Adipose tissue (tissue), 3 donors: ENCODE measurements around the gene ADPRHL1. TPM values are rescaled to one million over a fixed set of nuclear protein-coding genes. Genes with fewer than 3 reads are reported as not detected.
"Not testable (repeated sequence)": the region's sequence is repeated elsewhere in the genome, so short reads cannot be mapped to it uniquely, and the experiment has no call there.

ENCODE experiments used
- H3K27ac ChIP-seq: one replicate; pipeline ENCODE4 v1.5.1; 2013; ENCODE audit warnings: low read depth, low read length
- WGBS, 3 donors: extraction: QIAGEN DNeasy Blood & Tissue Kit; methylation state at CpG; one replicate each; pipeline ENCODE4 v1.1.7; 2013; 5-methylcytosine and 5-hydroxymethylcytosine counted together
- polyA plus RNA-seq, 3 donors: library from polyadenylated mRNA; stranded (reverse); fragments of 200-250 nt; gene quantifications; one replicate each; pipeline ENCODE4 v1.2.3, GENCODE V29; 2013
- donor health status: healthy with polysubstance abuse.
- donor health status: Bipolar disorder and iron deficiency.
- donor health status: healthy.

The ADPRHL1 gene
- polyA plus RNA-seq, 3 donors, result 0.90 to 3.8 (median 2.4) TPM

- WGBS, 3 donors, result 61 to 75% (median 64%) methylated on average over 16 to 19 of the region's 19 CpGs
- H3K27ac ChIP-seq, result no peak overlapping the region
Observed at GRCh38 chr13:113445791-113446487, 7.3 kb downstream of the ADPRHL1 start.

- WGBS, 3 donors, result 93 to 95% (median 95%) methylated on average over 15 of the region's 15 CpGs
- H3K27ac ChIP-seq, result no peak overlapping the region
Observed at GRCh38 chr13:113443991-113444390, 9.3 kb downstream of the ADPRHL1 start.

- WGBS, 3 donors, result 42 to 95% (median 93%) methylated on average over 1 of the region's 1 CpG
- H3K27ac ChIP-seq, result no peak overlapping the region
Observed at GRCh38 chr13:113442985-113443362, 10.3 kb downstream of the ADPRHL1 start.

- H3K27ac ChIP-seq, result no peak overlapping the region
- 64 to 94% (median 88%) methylated on average over 10 of the region's 10 CpGs for WGBS, 3 donors
Observed at GRCh38 chr13:113442354-113442984, 10.8 kb downstream of the ADPRHL1 start.

GRCh38 chr13:113441661-113442060 lies 11.6 kb downstream of the ADPRHL1 start:
- 96 to 98% (median 98%) methylated on average over 29 of the region's 29 CpGs for WGBS, 3 donors

GRCh38 chr13:113437408-113438010 lies 15.8 kb downstream of the ADPRHL1 start:
- H3K27ac ChIP-seq, result no peak overlapping the region
- 44 to 84% (median 73%) methylated on average over 17 of the region's 17 CpGs for WGBS, 3 donors

More at GRCh38 chr13:113441661-113442060, 11.6 kb downstream of the ADPRHL1 start:
- no peak overlapping the region for H3K27ac ChIP-seq

- WGBS, 3 donors, result 92 to 96% (median 93%) methylated on average over 10 to 15 of the region's 15 CpGs
- not testable (repeated sequence) for H3K27ac ChIP-seq
Observed at GRCh38 chr13:113436866-113437265, 16.4 kb downstream of the ADPRHL1 start.

- not testable (repeated sequence) for H3K27ac ChIP-seq
- 95 to 98% (median 95%) methylated on average over 12 to 15 of the region's 15 CpGs for WGBS, 3 donors
Observed at GRCh38 chr13:113435907-113436306, 17.4 kb downstream of the ADPRHL1 start.

GRCh38 chr13:113433391-113433916 lies 19.8 kb downstream of the ADPRHL1 start:
- H3K27ac ChIP-seq, result no peak overlapping the region
- 95% methylated on average over 17 to 21 of the region's 21 CpGs for WGBS, 3 donors

- no peak overlapping the region for H3K27ac ChIP-seq
- 89 to 91% (median 91%) methylated on average over 34 of the region's 34 CpGs for WGBS, 3 donors
Observed at GRCh38 chr13:113432506-113433270, 20.6 kb downstream of the ADPRHL1 start.

- H3K27ac ChIP-seq, result no peak overlapping the region
- WGBS, 3 donors, result 90 to 92% (median 91%) methylated on average over 22 of the region's 22 CpGs
Observed at GRCh38 chr13:113431171-113431570, 22.1 kb downstream of the ADPRHL1 start.

- H3K27ac ChIP-seq, result no peak overlapping the region
- 94 to 97% (median 96%) methylated on average over 21 to 23 of the region's 23 CpGs for WGBS, 3 donors
Observed at GRCh38 chr13:113430378-113431110, 22.7 kb downstream of the ADPRHL1 start.

GRCh38 chr13:113429608-113429985 lies 23.7 kb downstream of the ADPRHL1 start:
- H3K27ac ChIP-seq, result no peak overlapping the region
- 75 to 92% (median 77%) methylated on average over 16 of the region's 16 CpGs for WGBS, 3 donors

- no peak overlapping the region for H3K27ac ChIP-seq
- 94 to 95% (median 94%) methylated on average over 41 to 45 of the region's 45 CpGs for WGBS, 3 donors
Observed at GRCh38 chr13:113428871-113429607, 24.2 kb downstream of the ADPRHL1 start.

GRCh38 chr13:113428469-113428865 lies 24.8 kb downstream of the ADPRHL1 start:
- H3K27ac ChIP-seq, result no peak overlapping the region
- WGBS, 3 donors, result 87 to 95% (median 93%) methylated on average over 17 of the region's 17 CpGs

GRCh38 chr13:113427562-113428468 lies 25.5 kb downstream of the ADPRHL1 start:
- 81 to 90% (median 84%) methylated on average over 31 of the region's 31 CpGs for WGBS, 3 donors
- H3K27ac ChIP-seq, result no peak overlapping the region
